ENCODE measurements around the gene TYW1B.
"Not testable (repeated sequence)": the region's sequence is repeated elsewhere in the genome, so short reads cannot be mapped to it uniquely, and the experiment has no call there.

Gene TYW1B

DNA sequence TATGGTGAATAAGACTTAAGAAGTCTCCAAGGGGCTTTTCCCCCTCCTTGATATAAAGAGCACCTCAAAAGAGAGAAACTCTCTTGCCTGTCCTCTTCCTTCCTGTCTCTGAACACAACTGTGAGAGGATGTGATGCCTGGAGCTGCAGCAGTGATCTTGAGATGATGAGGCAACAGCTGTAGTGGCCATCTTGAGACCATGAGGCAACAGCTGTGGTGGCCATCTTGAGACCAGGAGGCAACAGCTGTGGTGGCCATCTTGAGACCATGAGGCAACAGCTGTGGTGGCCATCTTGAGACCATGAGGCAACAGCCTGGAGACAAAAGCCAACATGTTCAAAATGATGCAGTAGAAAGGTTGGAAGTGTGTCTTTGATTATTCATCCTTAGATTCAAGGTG, 277.5 kb downstream of the TYW1B start:
- DNase-seq: not testable (repeated sequence)

DNA sequence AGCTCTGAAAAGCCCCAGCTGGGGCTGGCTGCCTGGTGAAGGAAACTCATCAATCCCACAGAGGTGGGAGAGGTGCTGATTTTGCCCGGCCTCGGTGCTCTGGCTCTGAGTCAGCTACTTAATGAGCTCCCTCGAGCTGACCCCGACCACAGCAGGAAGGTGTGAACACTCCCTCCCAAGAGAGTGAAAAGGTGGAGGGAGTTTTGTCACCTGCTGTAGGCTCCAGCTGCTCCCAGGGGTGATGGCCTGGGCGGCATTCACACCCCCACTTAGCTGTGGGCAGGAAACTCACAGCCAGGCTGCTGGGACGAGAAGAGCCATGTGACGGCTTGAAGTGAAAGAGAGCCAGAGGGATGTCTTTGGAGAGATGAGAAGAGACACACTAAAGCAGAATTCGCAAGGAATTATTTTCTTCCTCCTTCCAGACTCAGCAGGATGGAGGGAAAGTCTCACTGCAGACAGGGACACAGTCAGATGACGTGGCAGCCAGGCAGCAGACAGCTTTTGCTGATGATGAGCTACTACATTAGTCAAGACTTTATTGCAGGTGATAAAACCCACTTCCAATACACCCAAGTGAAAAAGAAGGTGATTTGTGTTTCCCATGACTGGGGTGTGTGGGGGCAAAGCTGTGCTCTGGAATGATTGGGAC, 281.3 kb downstream of the TYW1B start:
- not testable (repeated sequence) for DNase-seq

DNA sequence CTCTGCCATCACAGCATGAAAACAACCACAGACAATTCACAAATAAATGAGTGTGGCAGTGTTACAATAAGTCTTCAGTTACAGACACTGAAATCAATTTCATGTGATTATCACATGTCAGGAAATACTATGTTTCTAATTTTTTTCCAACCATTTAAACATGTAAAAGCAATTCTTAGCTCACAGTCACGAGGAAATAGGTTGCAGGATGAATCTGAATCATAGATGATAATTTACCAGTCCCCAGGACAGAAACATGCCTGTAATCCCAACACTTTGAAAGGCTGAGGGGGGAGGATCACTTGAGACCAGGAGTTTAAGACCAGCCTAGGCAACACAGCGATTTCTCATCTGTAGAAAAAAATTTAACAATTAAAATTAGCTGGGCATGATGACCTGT, 283.5 kb downstream of the TYW1B start:
- not testable (repeated sequence) for DNase-seq

DNA sequence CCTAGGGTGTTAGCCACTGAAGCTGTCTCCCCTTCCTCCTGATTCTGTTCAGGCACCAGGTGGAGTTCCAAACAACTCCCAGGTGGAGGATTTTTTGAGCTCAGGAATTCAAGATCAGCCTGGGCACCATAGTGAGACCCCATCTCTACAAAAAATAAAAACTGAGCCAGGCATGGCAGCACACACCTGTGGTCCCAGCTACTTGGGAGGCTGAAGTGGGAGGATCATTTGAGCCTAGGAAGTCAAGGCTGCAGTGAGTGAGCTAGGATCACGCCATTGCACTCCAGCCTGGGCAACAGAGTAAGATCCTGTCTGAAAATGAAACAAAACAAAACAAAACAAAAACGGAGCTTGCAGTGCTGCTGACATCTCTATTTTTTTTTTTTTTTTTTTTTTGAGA, 287.1 kb downstream of the TYW1B start:
- DNase-seq: no peak

DNA sequence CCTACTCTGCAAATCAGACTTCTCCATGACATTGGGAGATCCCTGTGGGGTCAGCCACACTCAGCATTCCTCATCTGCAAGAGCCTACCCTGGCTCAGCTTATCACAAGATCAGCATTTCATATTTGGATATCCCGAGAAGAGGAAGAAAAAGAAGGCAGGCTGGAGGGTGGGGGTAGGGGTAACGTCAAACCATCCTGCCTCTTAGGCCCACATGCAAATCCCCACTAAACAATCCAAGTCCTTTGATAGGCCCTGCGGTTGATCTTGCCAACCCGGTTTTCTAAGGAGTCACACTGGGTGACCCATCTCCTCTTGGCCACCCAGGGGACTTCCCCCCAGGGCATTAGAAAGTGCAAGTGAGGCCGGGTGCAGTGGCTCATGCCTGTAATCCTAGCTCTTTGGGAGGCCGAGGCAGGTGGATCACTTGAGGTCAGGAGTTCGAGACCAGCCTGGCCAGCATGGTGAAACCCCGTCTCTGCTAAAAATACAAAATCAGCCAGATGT, 287.8 kb downstream of the TYW1B start:
- no peak for DNase-seq

DNA sequence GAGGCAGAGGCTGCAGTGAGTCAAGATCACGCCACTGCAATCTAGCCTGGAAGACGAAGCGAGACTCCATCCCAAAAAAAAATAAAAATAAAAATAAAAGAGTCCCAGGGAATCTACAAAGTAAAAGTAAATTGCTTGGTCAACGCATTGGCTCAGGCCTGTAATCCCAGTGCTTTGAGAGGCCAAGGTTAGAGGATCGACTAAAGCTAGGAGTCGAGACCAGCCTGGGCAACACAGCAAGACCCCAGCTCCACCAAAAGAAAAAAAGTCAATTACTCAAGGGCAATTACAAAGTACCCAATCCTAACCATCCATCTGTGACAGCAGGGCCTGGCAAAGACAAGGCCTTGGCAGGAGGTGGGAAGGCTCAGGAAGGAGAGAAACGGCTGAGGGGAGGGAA, 288.3 kb downstream of the TYW1B start:
- DNase-seq: no peak

DNA sequence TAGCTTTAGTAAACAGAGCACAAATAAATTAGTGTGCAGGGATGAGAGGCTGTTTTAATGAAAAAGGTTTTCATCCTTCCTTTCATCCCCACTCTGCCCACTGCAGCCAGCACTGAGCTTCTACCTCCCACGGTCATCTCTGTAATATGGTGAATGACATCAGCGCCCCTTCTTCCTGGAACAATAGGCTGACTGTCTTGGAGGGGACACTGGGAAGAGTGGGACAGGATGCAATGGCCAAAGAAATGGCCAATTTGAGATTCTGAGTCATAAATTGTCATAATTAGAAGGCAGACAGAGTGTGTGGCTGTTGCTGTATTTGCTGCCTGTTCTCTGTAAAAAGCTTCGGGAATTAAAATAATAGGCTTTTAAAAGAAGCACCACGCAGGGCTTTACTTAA, 289.1 kb downstream of the TYW1B start:
- DNase-seq: no peak

DNA sequence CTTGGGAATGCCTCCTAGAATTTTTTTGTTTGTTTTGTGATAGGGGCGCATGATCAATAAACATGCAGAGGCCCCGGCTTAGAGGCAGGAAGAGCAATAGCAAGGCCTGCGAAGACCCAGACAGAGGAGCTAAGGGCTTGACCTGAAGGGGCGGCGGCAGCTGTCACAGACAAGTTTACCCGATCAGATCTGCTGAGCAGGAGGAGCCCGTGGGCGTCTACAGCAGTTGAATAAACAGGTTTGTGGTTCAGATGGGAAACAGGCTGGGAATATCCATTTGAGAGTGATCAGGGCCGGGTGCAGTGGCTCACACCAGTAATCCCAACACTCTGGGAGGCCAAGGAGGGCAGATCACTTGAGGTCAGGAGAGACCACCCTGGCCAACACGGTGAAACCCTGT, 289.9 kb downstream of the TYW1B start:
- DNase-seq: no peak

DNA sequence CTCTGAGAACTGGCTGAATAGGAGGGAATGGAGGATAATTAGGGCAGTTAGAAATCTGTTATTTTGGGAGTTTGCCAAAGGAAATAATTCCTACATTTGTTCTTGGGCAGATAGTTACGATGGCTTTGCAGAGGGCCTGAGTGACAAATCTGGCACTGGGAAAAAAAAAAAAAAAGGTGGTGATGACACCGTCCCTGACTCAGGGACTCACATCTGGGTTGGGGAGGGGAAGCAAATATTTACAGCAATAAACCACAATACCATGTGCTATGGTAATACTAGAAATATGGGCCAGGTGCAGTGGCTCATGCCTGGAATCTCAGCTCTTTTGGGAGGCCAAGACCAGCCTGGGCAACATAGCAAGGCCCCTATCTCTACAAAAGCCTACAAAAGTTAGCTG, 292.0 kb downstream of the TYW1B start:
- DNase-seq: not testable (repeated sequence)

DNA sequence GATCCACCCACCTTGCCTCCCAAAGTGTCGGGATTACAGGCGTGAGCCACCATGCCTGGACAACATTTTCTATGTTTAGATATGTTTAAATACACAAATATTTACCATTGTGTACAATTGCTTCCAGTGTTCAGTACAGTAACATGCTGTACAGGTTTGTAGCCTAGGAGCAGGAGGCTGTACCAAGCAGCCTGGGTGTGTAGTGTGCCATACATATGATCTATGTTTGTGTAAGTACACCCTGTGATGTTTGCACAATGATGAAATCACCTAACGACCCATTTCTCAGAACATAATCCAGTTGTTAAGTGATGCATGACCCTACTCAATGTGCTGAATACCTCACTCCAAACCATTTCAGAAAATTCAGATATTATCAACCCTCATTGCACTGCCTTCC, 297.0 kb downstream of the TYW1B start:
- not testable (repeated sequence) for DNase-seq

Measured in NCI-H1092 (cell line).